HEK293T (cell line): ENCODE results near the gene MS4A4E.

ENCODE experiments used
- ARNT ChIP-seq: fragments of 450-650 bp; IDR thresholded peaks from 2 replicates; pipeline ENCODE4 v1.6.1; 2017; ENCODE audit warnings: mild to moderate bottlenecking
- BHLHE40 ChIP-seq: fragments of 450-650 bp; IDR thresholded peaks from 2 replicates; pipeline ENCODE4 v1.6.1; 2016; ENCODE audit warnings: mild to moderate bottlenecking, moderate library complexity, borderline replicate concordance
- ELF4 ChIP-seq: fragments of 450-650 bp; IDR thresholded peaks from 2 replicates; pipeline ENCODE4 v1.6.1; 2017; ENCODE audit warnings: antibody characterized with exemption
- FOXA1 ChIP-seq: fragments of 450-650 bp; IDR thresholded peaks from 2 replicates; pipeline ENCODE4 v1.6.1; 2016; ENCODE audit warnings: mild to moderate bottlenecking
- FOXK2 ChIP-seq: fragments of 450-650 bp; IDR thresholded peaks from 2 replicates; pipeline ENCODE4 v1.6.1; 2016; ENCODE audit warnings: mild to moderate bottlenecking
- FOXM1 ChIP-seq: fragments of 450-650 bp; IDR thresholded peaks from 2 replicates; pipeline ENCODE4 v1.6.1; 2017; ENCODE audit warnings: mild to moderate bottlenecking, borderline replicate concordance
- HDGF ChIP-seq: fragments of 450-650 bp; IDR thresholded peaks from 2 replicates; pipeline ENCODE4 v1.6.1; 2017; ENCODE audit warnings: antibody characterized with exemption, borderline replicate concordance
- NFRKB ChIP-seq: fragments of 450-650 bp; IDR thresholded peaks from 2 replicates; pipeline ENCODE4 v1.6.1; 2016; ENCODE audit warnings: mild to moderate bottlenecking, moderate library complexity
- SP1 ChIP-seq: fragments of 450-650 bp; IDR thresholded peaks from 2 replicates; pipeline ENCODE4 v1.6.1; 2017
- SUZ12 ChIP-seq: fragments of 450-650 bp; IDR thresholded peaks from 2 replicates; pipeline ENCODE4 v1.6.1; 2016; ENCODE audit warnings: mild to moderate bottlenecking
- TARDBP ChIP-seq: fragments of 450-650 bp; IDR thresholded peaks from 2 replicates; pipeline ENCODE4 v1.6.1; 2016
- TF ChIP-seq, protein P1 (sequence below): fragments of 450-650 bp; IDR thresholded peaks from 2 replicates; pipeline ENCODE4 v1.6.1; 2016

DNA sequence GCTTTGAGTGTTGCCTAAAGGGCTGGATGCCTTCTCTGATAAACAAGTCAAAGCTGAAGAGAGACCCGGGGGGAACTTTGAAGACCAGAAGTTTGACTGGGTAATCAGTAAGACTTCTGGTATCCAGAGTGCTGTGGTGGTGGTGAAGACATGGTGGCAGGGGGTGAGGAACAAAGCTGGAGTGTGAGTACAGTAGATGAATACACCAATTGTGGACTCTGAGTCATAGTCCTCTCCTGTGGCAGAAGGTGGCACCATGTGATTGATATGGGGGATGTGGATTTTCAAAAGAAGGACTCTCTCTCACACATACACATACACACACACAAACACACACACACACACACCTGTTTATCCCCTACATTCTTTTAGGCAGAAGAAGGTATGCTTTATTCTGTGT is 72.4 kb downstream of the MS4A4E start:
- no peak for TF ChIP-seq FOXM1
- TF ChIP-seq, protein P1, sequence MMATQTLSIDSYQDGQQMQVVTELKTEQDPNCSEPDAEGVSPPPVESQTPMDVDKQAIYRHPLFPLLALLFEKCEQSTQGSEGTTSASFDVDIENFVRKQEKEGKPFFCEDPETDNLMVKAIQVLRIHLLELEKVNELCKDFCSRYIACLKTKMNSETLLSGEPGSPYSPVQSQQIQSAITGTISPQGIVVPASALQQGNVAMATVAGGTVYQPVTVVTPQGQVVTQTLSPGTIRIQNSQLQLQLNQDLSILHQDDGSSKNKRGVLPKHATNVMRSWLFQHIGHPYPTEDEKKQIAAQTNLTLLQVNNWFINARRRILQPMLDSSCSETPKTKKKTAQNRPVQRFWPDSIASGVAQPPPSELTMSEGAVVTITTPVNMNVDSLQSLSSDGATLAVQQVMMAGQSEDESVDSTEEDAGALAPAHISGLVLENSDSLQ: no peak
- TF ChIP-seq ELF4: no peak
- no peak for TF ChIP-seq SP1
- no peak for TF ChIP-seq ARNT
- no peak for TF ChIP-seq TARDBP
- TF ChIP-seq FOXA1: no peak
- TF ChIP-seq SUZ12: no peak
- TF ChIP-seq FOXK2: no peak
- no peak for TF ChIP-seq HDGF
- no peak for TF ChIP-seq BHLHE40
- TF ChIP-seq NFRKB: no peak
